ENCODE data around the gene ADAMTS9.
A peak's percentile ranks its signal among the peaks of the same experiment; 100 is the strongest.

Gene ADAMTS9

DNA sequence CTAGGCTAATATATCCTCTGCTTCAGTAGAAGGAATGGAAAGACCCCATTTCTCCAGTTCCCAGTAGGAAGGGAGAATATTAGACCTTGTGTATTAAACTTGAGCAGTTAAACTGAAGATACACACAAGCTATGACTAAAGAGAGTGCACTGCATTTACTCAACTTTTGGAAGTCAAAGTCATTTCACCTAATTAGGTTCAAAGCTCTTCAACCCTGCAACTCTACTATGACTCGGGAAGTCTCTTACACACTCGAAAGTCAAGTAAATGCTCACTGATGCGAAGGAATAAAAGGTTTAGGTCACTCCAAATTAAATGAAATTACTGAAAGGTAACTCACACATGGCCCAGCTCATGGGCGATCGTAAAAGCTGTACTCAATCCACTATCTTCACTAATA is 33.8 kb downstream of the ADAMTS9 start:
- DNase-seq (ENCODE audit: low spot score), result no peak

DNA sequence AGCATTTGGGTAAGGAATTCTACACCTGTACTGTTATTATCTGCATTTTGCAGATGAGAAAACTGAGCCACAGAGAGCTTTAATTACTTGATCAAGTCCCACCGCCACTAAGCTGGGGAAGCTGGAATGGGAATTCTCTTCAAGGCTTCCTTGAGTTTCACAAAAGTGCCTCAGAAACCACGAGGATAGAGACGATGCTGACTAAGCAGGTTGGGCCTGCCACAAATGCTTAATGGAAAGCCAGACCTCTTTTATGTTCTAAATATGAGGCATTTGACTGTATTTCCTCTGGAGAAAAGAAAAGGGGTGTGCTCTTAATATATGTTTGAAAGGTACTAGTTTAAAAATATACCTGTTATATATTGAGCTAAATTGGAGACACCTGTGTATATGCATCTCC is 34.7 kb downstream of the ADAMTS9 start:
- DNase-seq (ENCODE audit: low spot score), result no peak

DNA sequence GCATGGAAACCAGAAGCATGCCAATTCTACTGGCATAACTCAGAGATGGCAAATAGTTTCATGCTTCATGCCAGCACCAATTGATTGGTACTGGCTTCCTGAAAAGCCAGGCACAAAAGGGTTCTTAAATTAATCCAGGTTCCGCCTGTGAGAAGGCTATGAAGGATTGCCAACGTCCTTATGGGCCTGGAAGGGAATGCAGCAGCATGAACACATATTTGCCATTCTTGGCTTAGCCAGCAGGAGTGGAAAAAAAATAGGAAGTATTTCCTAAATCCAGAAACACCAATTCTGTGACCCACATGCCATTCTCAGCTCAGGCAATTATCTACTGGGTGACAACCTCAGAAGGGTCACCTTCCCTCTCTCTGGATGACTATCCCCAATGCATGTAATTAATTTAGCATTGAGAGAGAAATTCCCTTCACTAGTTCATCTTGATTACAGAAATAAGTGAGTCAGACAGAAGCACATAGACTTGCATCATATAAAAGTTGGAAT is 36.0 kb downstream of the ADAMTS9 start:
- DNase-seq (ENCODE audit: low spot score), result no peak

DNA sequence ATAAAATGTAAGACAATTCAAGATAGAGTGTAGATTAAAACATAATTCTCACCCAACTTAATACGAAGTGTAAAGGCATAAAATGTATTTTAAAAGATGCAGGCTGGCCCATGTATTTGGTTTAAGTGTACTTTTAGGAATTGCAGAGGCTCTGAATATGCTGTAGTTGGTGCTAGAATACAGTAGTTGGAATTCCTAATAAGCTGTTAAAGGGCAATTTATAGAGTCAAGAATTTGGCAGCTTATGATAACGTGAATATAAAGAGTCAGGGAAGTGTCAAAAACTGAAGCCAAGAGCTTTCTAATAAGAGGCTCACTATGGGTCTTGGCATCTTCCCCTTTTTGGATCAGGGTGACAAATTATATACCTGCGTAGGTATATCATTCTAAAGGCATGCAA is 36.5 kb downstream of the ADAMTS9 start:
- DNase-seq (ENCODE audit: low spot score), result no peak

DNA sequence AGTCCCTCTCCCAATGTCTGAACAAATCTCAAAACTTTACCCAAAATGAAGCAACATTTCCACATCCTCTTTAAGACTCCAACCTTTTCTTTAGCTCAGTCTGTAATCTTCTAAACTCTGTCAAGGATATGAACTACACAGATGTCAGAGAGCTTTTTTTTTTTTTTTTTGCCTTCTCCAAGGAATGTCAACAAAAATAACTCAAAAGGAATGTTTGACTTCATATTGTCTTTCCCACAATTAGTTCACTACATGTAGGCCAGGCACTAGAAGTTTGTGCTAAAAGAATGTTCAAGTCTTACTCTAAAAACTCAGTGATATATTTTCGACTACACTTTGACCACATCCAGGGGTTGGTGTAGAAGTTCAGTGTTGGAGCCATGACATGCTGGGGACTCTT is 37.1 kb downstream of the ADAMTS9 start:
- no peak for DNase-seq (ENCODE audit: low spot score)

DNA sequence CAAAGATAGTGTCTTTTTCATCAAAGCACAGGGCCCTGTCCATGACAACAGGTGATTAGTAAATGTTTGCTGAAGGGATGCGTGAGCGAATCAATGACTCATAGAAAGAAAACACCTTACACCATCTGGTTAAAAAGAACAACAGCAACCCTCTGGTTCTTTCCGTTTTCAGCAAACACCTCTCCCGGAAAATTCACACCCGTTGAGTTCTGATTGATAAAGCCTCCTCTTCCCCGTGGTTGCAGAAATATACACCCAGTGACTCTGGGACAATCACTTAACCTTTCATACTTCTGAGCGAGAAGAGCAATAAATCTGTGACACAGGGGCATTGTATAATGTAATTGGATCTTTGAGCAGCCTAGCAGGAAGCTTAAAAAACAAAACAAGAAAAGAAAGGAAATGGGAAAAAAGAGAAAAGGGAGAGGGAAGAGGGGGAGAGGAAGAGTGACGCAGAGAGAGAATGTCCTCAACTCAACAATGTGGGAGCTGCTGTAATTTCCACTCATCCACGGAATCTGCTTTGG is 37.6 kb downstream of the ADAMTS9 start:
- DNase-seq (ENCODE audit: low spot score), result no peak

DNA sequence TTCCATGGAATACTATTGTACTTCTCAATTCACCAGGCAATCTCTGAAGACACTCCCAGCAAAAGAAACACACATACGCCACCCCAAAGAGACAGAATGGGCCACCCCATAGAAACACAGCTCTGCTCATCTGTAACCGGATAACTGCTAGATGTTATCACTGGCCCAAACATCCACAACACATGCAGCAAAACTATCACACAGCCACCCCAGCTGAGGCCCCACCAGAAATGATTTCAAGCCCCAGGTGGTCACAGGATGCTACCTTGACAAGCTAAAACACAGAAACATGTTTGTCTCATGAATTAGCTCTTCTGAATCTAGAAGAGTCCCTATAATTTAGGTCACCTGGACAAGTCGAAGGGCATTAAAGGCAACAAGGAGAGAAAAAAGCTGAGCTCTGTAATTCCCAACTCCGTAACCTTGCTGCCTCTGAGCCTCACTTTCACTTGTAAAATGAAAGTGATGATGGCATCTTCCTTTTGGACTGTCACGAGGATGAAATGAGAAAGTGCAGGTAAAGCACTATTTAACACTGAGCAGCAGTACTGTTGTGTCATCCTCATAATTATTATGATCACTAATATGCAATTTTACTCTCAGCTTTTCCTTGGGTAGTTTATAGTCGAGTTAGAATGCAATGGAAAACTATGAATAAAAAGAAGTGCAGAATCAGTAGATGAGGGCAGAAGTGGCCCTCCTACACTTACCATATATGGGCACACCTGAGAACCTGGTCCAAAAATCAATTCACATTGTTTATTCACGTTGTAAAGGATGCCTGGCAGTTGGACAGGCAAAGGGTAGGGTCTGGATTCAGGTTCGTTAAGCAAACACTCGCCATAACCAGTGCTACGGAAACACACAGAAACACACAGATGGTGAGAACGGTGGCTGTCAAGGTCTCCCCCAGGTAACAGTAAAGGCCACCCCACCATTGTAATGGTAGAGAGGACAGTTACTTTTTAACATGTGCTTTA is 38.6 kb downstream of the ADAMTS9 start:
- no peak for DNase-seq (ENCODE audit: low spot score)

DNA sequence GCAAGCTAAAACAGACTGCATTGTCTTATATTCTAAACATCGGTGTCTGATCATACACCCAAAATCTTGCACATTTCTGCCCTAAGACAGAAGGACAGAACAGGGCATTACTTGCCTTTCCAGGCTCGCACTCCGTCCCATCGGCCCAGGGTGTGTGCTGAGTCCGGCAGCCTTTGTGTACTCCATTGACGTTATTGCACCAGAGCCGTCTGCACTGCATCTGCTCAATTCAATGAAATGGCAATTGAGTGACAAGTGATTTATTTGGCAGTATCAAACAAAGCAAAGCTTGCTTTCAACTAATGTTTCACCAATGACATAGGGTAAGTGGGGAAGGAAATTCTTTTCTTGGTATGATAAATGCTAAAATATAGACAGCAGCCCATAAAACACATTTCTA is 40.0 kb downstream of the ADAMTS9 start:
- no peak for DNase-seq (ENCODE audit: low spot score)

DNA sequence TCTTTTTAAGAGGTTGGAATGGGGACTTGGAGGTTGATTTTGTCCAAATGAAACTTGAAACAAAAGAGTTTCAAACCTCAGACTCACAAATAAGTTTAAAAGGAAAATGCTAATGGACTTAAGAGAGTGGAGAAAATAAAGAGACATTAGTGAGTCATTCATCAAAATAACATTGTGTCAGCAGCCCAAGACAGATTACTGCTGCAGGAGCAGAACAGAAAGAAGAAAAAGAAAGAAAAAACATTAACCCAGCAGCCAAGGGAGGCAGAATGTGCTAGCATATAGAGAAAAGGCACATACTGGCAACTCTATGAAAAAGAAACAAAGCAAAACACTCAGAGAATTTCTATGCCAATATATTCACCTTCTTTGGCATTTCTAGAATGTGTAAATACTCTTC is 42.6 kb downstream of the ADAMTS9 start:
- no peak for DNase-seq (ENCODE audit: low spot score)

DNA sequence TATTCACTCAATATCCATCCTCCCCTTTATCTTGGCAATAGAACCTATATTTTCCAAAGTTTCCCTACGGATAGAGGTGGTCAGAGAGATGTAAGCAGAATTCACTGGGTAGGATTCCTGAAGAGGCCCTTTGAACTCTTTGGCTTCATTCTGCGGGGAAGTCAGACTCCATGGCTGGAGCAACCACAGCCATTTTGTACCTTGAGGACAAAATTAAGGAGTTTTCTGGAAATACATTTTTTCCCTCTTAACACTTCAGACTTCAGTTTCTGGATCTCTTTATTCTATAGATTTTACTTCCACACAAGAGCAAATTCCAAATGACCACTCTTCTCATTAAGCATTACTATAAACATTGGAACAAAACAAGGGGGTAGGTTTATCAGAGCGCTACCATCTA is 43.3 kb downstream of the ADAMTS9 start:
- no peak for DNase-seq (ENCODE audit: low spot score)

DNA sequence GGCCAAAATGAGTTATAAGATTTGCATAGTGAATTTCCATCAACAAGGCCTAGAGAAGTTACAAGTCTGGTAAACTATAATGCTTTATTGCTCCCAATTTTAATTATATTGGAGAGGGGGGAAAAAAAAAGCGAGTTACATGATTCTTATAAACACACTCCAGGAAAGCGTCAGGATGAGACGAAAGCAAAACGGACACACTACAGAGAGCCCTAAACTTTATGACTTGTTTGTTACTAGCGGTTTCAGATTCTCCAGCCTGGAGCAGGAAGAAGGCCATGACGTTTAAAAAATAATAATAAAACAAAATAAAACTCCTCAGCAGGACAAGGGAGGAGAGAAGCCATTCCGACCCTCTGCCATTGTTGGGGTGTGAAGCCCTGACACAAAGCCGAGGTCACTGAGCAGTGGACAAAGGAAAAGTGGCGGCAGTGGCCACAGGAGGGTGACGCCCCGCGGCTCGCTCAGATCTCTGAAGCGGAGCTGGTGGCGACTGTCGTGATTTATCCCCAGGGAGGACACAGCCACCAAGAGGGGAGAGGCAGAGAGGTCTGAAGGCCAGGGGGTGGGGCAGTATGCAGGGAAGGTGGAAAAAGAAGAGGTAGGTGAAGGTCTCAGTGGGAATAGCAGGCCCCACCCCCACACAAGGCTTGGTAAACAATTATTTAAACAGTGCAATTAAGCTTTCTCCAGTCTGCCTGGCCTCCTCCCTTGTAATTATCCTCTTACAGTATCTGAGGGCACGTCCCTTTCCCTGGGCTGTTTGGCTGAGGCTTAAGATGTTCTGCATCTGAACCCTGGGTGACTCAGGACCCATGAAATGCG is 45.3 kb downstream of the ADAMTS9 start:
- DNase-seq (ENCODE audit: low spot score), result no peak

DNA sequence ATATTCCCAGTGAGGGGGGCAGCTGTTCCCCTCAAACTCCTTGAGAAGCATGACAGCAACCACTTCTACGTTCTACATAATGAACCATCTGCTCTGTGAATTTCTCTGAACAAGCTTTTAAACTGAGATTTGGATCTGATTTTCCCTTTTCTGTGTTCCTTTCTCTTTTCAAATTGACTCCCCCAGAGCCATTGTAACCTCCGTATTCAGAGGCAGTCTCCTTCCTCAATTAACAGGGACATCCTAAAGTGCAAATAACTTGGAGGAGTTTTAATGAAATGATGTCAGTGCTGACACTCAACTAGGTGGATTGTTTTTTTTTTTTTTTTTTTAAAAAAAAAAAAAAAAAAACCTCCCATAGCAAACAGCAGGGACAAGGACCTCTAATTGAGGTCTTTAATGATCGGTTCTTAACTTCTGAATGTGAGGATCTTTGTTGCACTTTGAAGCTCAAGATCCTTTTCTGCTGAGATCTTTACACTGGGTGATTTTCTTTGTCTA is 48.8 kb downstream of the ADAMTS9 start:
- DNase-seq (ENCODE audit: low spot score), result no peak

DNA sequence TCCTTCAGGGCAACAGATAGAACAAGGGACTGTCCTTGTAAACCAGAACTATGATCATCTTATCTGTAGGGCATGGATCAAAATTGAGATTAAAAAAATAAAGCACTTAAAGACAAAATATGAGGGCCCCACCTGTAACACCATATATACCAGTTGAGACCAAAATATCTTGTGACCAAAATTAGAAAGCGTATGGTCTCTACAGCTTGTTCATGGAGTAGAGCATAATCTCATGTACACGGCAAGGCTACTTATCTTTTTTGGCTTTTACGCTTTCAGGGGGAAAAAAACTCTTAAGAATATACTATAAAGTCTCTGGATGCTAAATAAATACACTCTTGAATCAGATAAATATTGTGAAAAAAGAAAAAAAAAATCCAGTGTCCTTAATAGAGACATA is 49.3 kb downstream of the ADAMTS9 start:
- DNase-seq (ENCODE audit: low spot score), result no peak

DNA sequence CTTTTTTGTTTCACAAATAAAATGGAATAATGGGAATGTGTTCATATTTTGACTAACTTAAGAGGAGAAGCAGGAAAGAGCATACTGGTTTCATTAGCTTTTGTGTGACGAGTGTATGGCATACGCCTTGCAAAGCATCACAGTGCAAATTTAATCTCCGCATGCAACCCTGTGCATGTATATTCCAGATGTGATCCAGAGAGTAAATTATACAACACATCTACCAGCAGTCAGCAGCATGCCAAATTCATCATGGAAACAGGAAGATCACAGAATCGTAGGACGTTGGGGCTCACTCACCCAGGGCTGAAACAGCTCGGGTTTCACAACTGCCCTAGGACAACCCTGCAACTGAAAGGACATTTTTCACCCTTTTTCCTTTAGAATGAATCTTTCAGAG is 53.4 kb downstream of the ADAMTS9 start:
- no peak for DNase-seq (ENCODE audit: low spot score)

DNA sequence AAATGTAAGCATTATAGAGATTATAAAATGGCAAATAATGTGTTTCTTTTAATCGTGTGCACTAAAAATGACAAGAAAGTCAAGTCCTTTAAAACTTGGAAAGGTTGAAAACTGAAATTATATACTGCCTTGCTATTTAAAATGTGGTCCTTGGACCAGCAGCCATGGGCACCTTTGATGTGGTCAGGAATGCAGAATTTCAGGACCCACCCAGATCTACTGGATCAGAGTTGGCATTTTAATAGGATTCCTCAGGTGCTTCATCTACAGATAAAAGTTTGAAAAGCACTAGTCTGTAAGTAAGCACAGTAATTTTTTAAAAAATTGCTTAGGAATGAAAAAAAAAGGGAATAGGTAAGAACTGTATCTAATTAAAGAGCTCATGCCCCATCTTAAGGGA is 55.8 kb downstream of the ADAMTS9 start:
- no peak for DNase-seq (ENCODE audit: low spot score)

DNA sequence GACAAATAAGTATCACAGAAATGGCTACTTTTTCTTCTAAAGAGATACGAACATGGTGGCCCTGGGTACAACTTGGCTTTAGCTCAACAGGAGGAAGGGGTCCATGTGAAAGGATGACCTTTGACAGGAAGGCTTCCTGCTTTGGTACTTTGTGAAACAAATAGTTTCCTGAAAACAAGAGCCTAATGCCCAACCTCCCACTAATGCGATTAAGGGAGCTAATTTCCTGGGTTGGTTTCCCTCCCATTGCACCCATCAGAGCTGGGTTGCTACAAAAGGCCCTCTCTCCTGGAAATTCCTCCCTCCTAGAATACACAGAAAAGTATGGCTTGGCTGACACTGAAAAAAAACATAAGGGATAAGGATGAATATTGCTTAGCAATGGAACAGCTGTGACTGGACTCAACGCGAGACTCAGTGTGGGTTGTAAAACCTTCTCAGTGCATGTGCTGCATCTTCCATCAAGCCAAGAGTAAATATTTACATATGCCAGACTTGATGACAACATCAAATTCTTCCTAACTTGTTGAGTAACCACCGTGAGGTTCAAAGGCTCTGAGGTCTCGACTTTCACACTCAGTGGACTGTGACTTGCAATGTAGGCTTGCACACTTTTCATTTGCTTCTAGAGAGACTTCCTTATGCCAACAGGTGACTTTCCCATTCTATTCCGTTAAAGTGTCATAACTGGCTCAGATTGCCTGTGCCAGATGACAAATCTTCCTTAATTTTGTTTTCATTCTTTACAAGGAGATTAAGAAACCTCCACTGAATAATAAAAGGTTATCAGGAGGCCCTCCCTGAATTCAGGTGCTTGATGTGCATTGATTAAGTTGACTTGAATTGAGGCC is 60.1 kb downstream of the ADAMTS9 start:
- peak; percentile 24 for DNase-seq (ENCODE audit: low spot score)

DNA sequence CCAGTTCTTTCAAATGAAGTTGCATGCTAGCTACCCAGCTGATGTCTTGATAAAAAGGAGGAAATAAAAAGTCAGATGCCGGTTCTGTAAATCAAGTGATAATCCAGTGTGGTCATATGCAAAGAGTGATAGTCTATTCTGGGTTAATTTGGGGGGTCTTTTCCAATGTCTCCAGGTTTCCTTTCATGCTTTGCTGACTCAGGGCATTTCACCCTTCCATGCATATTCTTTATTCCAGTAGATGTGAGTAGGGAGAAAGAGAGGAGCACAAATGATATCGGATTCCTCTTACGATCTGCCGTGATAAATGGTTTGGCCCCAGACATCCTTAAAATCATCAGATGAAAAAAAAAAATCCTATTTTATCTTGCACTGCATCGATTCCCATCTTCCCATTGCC is 60.8 kb downstream of the ADAMTS9 start:
- DNase-seq (ENCODE audit: low spot score), result no peak

DNA sequence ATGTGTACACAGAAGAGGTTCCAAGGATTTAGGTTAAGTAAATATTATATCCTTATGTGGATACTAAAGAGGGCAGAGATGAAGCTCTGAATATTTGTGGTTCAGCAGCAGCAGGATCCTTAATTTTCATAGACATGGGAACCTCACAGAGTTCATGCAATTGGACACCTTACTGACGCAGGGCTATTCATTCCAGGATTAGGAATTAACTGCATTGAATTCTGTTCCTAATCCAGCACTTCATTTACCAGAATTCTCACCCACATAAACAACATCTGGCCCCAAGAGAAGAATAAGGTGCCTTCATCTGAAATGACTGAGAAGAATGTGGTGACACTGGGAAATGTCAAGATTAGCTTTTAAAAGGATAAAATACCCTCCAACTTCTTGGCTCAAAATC is 62.4 kb downstream of the ADAMTS9 start:
- no peak for DNase-seq (ENCODE audit: low spot score)

DNA sequence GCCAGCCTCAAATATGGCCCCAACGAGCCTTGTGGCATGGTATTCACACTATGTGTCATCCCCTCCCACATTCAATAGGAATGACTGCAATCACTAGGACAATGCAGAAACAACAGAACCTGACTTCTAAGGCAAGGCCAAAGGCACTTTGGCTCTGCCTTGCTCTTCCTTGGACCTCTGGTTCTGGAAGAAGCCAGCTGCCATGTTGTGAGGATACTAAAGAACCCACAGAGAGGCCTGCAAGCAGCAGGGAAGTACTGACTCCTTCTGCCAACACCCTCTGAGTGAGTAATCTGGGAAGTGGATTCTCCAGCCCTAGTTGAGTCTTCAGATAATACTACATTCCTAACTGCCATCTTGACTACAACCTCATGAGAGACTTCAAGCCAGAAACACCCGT is 64.7 kb downstream of the ADAMTS9 start:
- no peak for DNase-seq (ENCODE audit: low spot score)

DNA sequence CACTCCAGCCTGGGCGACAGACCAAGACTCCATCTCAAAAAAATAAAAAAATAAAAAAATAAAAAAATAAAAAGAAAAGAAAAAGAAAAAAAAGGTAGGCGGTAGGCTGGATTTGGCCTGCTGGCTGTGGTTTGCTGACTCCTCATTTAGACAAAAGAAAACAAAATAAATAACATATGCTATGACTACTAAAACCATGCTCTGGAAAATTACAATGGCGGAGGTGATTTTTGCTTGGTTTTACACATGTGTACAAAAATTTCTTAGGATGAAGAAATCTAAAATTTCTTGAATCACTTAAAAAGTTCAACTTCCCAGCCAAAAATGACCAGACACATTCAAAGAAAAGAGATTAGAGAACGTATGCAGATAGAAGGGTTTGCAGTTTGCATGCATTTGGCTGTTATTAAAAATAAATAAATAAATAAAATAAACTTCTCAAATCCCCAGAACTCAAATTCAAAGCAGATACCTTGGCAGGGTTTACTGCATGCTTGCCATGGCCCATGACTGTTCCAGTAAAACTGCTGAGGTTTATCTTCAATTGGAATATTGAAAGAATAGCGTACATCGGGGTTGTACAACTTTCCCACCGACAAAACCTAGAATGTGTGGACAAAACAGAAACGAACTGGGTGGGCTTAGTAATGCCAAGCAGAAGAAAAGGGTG is 65.9 kb downstream of the ADAMTS9 start:
- DNase-seq (ENCODE audit: low spot score), result no peak

DNA sequence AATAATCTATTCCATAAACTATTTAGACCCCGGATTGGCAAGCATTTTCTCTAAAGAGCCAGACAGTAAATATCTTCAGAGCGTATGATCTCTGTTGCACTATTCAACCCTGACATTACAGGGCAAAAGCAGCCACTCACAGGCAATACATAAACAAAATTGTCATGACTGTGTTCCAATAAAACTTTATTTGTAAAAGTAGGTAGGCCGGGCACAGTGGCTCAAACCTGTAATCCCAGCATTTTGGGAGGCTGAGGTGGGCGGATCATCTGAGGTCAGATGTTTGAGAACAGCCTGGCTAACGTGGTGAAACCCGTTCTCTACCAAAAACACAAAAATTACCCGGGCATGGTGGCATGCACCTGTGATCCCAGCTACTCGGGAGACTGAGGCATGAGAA is 66.5 kb downstream of the ADAMTS9 start:
- DNase-seq (ENCODE audit: low spot score), result no peak

Data from HuH-7.5 (cell line).